HG03432 (cell line): Measurements from ENCODE around the gene LY6G5B.
A peak's percentile ranks its signal among the peaks of the same experiment; 100 is the strongest.
"Not testable (repeated sequence)": the region's sequence is repeated elsewhere in the genome, so short reads cannot be mapped to it uniquely, and the experiment has no call there.

Experiments
- ATAC-seq: cut with Tn5 transposase; IDR thresholded peaks from one replicate; pipeline ENCODE4 v1.9.1; 2021; ENCODE audit warnings: mild to moderate bottlenecking, moderate library complexity; ENCODE audit not compliant: unreplicated experiment

LY6G5B gene

GRCh38 chr6:31690231-31691077 is 20.7 kb downstream of the LY6G5B start:
- no peak for ATAC-seq

GRCh38 chr6:31691078-31691463 is 21.3 kb downstream of the LY6G5B start:
- no peak for ATAC-seq

GRCh38 chr6:31691564-31692108 is 21.9 kb downstream of the LY6G5B start:
- no peak for ATAC-seq

GRCh38 chr6:31692353-31692752 is 22.6 kb downstream of the LY6G5B start:
- no peak for ATAC-seq

- ATAC-seq, result no peak
Measured at GRCh38 chr6:31692886-31693285, 23.1 kb downstream of the LY6G5B start.

- ATAC-seq, result no peak
Measured at GRCh38 chr6:31693535-31693934, 23.8 kb downstream of the LY6G5B start.

GRCh38 chr6:31697555-31697954 is 27.8 kb downstream of the LY6G5B start:
- ATAC-seq, result no peak

GRCh38 chr6:31700740-31701401 is 31.1 kb downstream of the LY6G5B start:
- no peak for ATAC-seq

GRCh38 chr6:31701666-31702404 is 32.1 kb downstream of the LY6G5B start:
- no peak for ATAC-seq

GRCh38 chr6:31702405-31702818 is 32.6 kb downstream of the LY6G5B start:
- ATAC-seq, result peak; percentile 3

- peak; percentile 88 for ATAC-seq
Measured at GRCh38 chr6:31702819-31703716, 33.3 kb downstream of the LY6G5B start, which contains the start of gene ABHD16A. Gene ABHD16A (minus strand): TSS chr6:31703324. CDS start chr6:31703281, 43 bp downstream.

- ATAC-seq, result no peak
Measured at GRCh38 chr6:31705931-31706330, 36.2 kb downstream of the LY6G5B start.

- ATAC-seq, result no peak
Measured at GRCh38 chr6:31706599-31706998, 36.8 kb downstream of the LY6G5B start, which contains the start of gene LY6G6F. Gene LY6G6F (plus strand): TSS chr6:31706866. CDS start chr6:31706907, 41 bp downstream.

- ATAC-seq, result no peak
Measured at GRCh38 chr6:31707701-31708100, 37.9 kb downstream of the LY6G5B start.

- no peak for ATAC-seq
Measured at GRCh38 chr6:31708224-31708623, 38.4 kb downstream of the LY6G5B start.

GRCh38 chr6:31709157-31709556 is 39.4 kb downstream of the LY6G5B start:
- not testable (repeated sequence) for ATAC-seq

- ATAC-seq, result no peak
Measured at GRCh38 chr6:31710523-31711219, 40.9 kb downstream of the LY6G5B start.

GRCh38 chr6:31711233-31711632 is 41.5 kb downstream of the LY6G5B start:
- ATAC-seq, result no peak

- ATAC-seq, result no peak
Measured at GRCh38 chr6:31712296-31712695, 42.5 kb downstream of the LY6G5B start.
